GM12878 (cell line): Measurements from ENCODE around the gene MYL7. TPM values are rescaled to one million over a fixed set of nuclear protein-coding genes. Genes with fewer than 3 reads are reported as not detected.

Experiments used
- CBFB ChIP-seq: IDR thresholded peaks from 2 replicates; pipeline ENCODE4 v1.6.1; 2016; ENCODE audit warnings: antibody characterized with exemption, low read depth
- HDAC6 ChIP-seq: fragments of 200-600 bp; sonication (generic); IDR thresholded peaks from one replicate; pipeline ENCODE4 v1.8.0; 2017; ENCODE audit warnings: antibody characterized with exemption; ENCODE audit not compliant: unreplicated experiment
- HDGF ChIP-seq: fragments of 450-650 bp; IDR thresholded peaks from 2 replicates; pipeline ENCODE4 v1.6.1; 2016; ENCODE audit warnings: antibody characterized with exemption
- KLF5 ChIP-seq: fragments of 450-650 bp; IDR thresholded peaks from 2 replicates; pipeline ENCODE4 v1.6.1; 2014; ENCODE audit warnings: mild to moderate bottlenecking; ENCODE audit not compliant: partially characterized antibody
- POLR2AphosphoS5 ChIP-seq: IDR thresholded peaks from 2 replicates; pipeline ENCODE4 v1.6.1; 2011; ENCODE audit warnings: mild to moderate bottlenecking, low read length, inconsistent platforms
- POU2F2 ChIP-seq: IDR thresholded peaks from 3 replicates; pipeline ENCODE4 v1.6.1; 2011; ENCODE audit warnings: low read depth, mild to moderate bottlenecking, low read length, borderline replicate concordance
- RB1 ChIP-seq: fragments of 450-650 bp; formaldehyde crosslinking; IDR thresholded peaks from 2 replicates; pipeline ENCODE4 v1.6.1; 2017; ENCODE audit warnings: mild to moderate bottlenecking, borderline replicate concordance
- polyA plus RNA-seq, 11 experiments: library from polyadenylated mRNA; depleted of rRNA in 4 of 11; unstranded in 6 of 11; stranded (reverse) in 5 of 11; fragments of >200 nt; fragmentation: Nextera tagmentation in 4 of 11; fragmentation: Illumina TruSeq in 1 of 11; extraction: Ambion mirVana in 4 of 11; extraction: Trizol in 1 of 11; gene quantifications; 1 replicate in 1 of 11; 2 replicates in 10 of 11; pipeline versions ENCODE4 v1.2.1 to v1.2.3, GENCODE V29; 2011 to 2016; ENCODE audit warnings: inconsistent platforms in 2 of 11, missing spikeins in 2 of 11, low read depth in 1 of 11
- total RNA-seq, 4 experiments: library from RNA; depleted of rRNA in 3 of 4; stranded (reverse); fragments of >200 nt in 3 of 4; fragmentation: Illumina TruSeq in 1 of 4; extraction: Trizol in 1 of 4; gene quantifications; 2 replicates each; pipeline versions ENCODE4 v1.2.1 to v1.2.3, GENCODE V29; 2013 to 2021
- TF ChIP-seq, protein P1 (sequence below): IDR thresholded peaks from 2 replicates; pipeline ENCODE4 v1.6.1; 2012; ENCODE audit warnings: improper control_type of control experiment, low read depth, low read length; ENCODE audit not compliant: insufficient replicate concordance

MYL7 gene
- total and polyA plus RNA-seq, 10 of the 15 experiments (the other 5 are each of a cell fraction or from before 2014, with no cell fraction given), result 1.9 TPM; not detected in 9

DNA sequence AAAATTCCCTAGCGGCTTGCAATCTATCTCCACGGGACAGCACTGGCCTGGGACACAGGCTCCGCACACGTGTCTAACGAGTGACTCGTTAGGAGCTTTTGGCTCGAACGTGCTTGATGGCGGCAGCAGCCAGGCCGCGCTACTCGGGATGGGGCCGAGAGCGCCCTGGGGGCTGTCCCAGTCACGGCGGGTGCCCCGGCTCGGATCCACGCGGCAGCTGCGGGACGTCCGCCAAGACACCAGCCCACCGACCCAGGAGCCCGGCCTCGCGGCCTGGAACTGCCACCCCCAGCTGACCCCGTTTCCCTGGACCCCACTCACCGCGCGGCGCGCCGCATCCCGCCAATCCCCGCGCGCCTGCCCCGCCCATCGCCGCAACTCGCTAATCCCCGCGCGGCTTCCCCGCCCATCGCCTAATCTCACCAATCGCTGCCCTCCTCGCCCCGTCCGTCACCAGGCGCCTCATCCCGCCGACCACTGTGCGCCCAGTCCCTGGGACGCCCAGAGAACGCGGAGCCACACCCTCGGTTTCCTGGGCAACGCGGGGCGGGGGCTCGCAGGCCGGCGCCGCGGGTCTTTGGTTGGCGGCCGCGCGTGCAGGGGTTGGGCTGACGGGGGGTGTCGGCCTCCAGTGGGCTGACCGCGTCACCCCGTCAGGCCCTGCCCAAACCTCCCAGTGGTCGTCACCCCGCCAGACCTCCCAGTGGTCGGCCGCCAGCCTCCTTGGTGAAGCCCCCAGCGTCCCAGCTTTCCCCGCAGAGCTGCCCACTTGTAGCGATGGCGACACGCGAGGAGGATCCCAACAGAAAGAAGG is 17.7 kb downstream of the MYL7 start, which contains the start of gene POLD2 (continued):
- peak; percentile 57; the same call in 1 of the 2 replicates for TF ChIP-seq RB1
- TF ChIP-seq HDAC6, result no peak
- TF ChIP-seq, protein P1, sequence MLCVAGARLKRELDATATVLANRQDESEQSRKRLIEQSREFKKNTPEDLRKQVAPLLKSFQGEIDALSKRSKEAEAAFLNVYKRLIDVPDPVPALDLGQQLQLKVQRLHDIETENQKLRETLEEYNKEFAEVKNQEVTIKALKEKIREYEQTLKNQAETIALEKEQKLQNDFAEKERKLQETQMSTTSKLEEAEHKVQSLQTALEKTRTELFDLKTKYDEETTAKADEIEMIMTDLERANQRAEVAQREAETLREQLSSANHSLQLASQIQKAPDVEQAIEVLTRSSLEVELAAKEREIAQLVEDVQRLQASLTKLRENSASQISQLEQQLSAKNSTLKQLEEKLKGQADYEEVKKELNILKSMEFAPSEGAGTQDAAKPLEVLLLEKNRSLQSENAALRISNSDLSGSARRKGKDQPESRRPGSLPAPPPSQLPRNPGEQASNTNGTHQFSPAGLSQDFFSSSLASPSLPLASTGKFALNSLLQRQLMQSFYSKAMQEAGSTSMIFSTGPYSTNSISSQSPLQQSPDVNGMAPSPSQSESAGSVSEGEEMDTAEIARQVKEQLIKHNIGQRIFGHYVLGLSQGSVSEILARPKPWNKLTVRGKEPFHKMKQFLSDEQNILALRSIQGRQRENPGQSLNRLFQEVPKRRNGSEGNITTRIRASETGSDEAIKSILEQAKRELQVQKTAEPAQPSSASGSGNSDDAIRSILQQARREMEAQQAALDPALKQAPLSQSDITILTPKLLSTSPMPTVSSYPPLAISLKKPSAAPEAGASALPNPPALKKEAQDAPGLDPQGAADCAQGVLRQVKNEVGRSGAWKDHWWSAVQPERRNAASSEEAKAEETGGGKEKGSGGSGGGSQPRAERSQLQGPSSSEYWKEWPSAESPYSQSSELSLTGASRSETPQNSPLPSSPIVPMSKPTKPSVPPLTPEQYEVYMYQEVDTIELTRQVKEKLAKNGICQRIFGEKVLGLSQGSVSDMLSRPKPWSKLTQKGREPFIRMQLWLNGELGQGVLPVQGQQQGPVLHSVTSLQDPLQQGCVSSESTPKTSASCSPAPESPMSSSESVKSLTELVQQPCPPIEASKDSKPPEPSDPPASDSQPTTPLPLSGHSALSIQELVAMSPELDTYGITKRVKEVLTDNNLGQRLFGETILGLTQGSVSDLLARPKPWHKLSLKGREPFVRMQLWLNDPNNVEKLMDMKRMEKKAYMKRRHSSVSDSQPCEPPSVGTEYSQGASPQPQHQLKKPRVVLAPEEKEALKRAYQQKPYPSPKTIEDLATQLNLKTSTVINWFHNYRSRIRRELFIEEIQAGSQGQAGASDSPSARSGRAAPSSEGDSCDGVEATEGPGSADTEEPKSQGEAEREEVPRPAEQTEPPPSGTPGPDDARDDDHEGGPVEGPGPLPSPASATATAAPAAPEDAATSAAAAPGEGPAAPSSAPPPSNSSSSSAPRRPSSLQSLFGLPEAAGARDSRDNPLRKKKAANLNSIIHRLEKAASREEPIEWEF, result no peak
- peak; percentile 53; the same call in 1 of the 2 replicates for TF ChIP-seq POLR2AphosphoS5
- TF ChIP-seq HDGF, result 0 out of 2 replicates have a peak, but pooled peaks have one; percentile 52
- no peak for TF ChIP-seq CBFB
- TF ChIP-seq POU2F2, result peak; percentile 14; the same call in 1 of the 3 replicates
- TF ChIP-seq KLF5, result no peak
